Keratinocyte (primary cell): ENCODE data around the gene TRAPPC1.

Experiments
- CTCF ChIP-seq, 3 experiments: IDR thresholded peaks in 1 of 3; conservative IDR thresholded peaks in 1 of 3; optimal IDR thresholded peaks in 1 of 3; 2 replicates in 2 of 3; 3 replicates in 1 of 3; pipeline versions ENCODE3 to v1.5.1; 2011; ENCODE audit warnings: low read length in 3 of 3, mild to moderate bottlenecking in 3 of 3, moderate library complexity in 2 of 3, control low read depth in 1 of 3, inconsistent platforms in 1 of 3; ENCODE audit not compliant: insufficient read depth in 2 of 3; ENCODE audit errors: extremely low read depth in 1 of 3
- EZH2 ChIP-seq: IDR thresholded peaks from one replicate; pipeline ENCODE4 v1.6.1; 2012; ENCODE audit warnings: inconsistent platforms, mild to moderate bottlenecking, low read length, moderate library complexity

- no peak for TF ChIP-seq CTCF (optimal IDR thresholded peaks at IDR 0.05 in 1 of 3, IDR thresholded peaks at IDR 0.05 in 1 of 3, conservative IDR thresholded peaks at IDR 0.05 in 1 of 3; ENCODE audit: extremely low read depth in 1 of 3, insufficient read depth in 2 of 3, low read length in 3 of 3)
- no peak for TF ChIP-seq EZH2
Observed at GRCh38 chr17:7971651-7972050, 39.9 kb upstream of the TRAPPC1 start.
